ENCODE measurements around the gene ARL2BP.
"Not testable (repeated sequence)": the region's sequence is repeated elsewhere in the genome, so short reads cannot be mapped to it uniquely, and the experiment has no call there.

Gene ARL2BP

DNA sequence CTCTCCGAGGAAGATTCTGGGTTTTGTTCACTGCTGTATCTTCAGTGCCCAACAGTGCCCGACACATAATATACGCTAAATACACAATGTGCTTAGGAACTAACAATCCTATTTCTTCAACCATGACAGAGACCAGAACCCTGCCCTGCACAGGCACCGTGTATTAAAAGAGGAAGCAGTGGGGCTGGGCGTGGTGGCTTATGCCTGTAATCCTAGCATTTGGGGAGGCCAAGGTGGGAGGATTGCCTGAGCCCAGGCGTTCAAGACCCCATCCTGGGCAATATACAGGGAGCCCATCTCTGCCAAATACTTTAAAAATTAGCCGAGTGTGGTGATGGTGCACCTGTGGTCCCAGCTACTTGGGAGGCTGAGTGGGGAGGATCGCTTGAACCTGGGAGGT lies 19.3 kb downstream of the ARL2BP start:
- no peak for TF ChIP-seq CTCF (conservative IDR thresholded peaks at IDR 0.05; ENCODE audit: low read depth, low read length)
- no peak overlapping the region for H3K4me3 ChIP-seq (ENCODE audit: low read length)
- no peak for DNase-seq (ENCODE audit: low read depth)

GRCh38 chr16:57264950-57265371 lies 19.9 kb downstream of the ARL2BP start:
- DNase-seq (ENCODE audit: low read depth), result no peak
- TF ChIP-seq CTCF (conservative IDR thresholded peaks at IDR 0.05; ENCODE audit: low read depth, low read length), result no peak
- H3K4me3 ChIP-seq (ENCODE audit: low read length), result no peak overlapping the region

- no peak overlapping the region for H3K4me3 ChIP-seq (ENCODE audit: low read length)
- TF ChIP-seq CTCF (conservative IDR thresholded peaks at IDR 0.05; ENCODE audit: low read depth, low read length), result no peak
Measured at GRCh38 chr16:57265850-57266530, 20.9 kb downstream of the ARL2BP start.

GRCh38 chr16:57266531-57267260 lies 21.6 kb downstream of the ARL2BP start:
- no peak for TF ChIP-seq CTCF (conservative IDR thresholded peaks at IDR 0.05; ENCODE audit: low read depth, low read length)
- no peak overlapping the region for H3K4me3 ChIP-seq (ENCODE audit: low read length)
- no peak for DNase-seq (ENCODE audit: low read depth)

More at GRCh38 chr16:57265850-57266530, 20.9 kb downstream of the ARL2BP start:
- DNase-seq (ENCODE audit: low read depth), result no peak

GRCh38 chr16:57267343-57267742 lies 22.3 kb downstream of the ARL2BP start:
- not testable (repeated sequence) for DNase-seq (ENCODE audit: low read depth); H3K4me3 ChIP-seq (ENCODE audit: low read length)

DNA sequence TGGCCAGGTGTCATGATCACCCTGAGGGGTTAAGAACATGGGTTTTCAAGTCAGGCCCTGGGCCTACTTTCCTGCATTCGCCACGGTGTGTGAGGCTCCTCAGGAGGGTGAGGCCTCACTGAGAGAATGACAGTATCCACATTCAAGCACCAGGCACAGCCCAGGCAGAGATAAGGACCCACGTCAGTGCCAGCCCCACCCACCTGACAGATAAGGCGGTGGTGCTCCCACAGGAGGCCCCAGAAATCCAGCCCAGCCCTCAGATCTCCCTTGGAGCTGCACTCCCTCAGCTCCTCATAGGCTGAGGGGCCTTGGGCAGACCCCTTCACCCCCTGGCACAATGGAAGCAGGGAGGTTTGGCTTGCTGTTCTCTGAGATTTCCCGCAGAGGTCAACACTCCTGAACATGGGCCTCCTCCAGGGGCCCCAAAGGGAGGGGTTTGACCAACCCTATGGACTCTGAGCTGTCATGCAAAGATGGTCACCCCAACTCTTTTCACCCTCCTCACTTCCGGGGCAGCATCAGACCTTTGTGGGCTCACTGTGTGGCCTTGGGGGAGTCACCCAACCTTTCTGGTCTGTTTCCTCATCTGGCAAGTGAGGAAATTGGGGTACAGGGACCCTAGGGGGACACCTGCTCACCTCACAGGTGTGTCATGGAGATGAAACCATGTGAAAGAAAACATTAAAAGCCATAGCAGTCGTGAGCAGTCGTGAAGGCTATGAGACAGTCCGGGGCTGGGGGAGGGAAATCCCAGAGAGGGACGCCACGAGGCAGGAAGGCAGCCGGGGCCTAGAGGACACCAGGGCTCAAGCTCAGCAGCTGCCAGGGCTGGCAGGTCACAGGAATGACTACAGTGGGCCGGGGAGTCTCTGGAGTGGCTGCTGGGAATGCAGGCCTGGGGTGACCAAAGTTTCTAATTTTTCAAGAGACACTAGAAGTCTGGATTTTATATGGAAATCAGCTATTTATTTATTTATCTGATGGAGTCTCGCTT lies 24.0 kb downstream of the ARL2BP start:
- no peak overlapping the region for H3K4me3 ChIP-seq (ENCODE audit: low read length)
- no peak for DNase-seq (ENCODE audit: low read depth)

More for the DNA sequence above, 24.0 kb downstream of the ARL2BP start:
- no peak for TF ChIP-seq CTCF (conservative IDR thresholded peaks at IDR 0.05; ENCODE audit: low read depth, low read length)
